ENCODE measurements around the gene CCNI2.

Gene CCNI2

GRCh38 chr5:132763181-132764036 is 16.2 kb downstream of the CCNI2 start:
- TF ChIP-seq EZH2phosphoT487 (IDR thresholded peaks at IDR 0.05; ENCODE audit: low read length) = no peak
- no peak for TF ChIP-seq EZH2 (optimal IDR thresholded peaks at IDR 0.05; ENCODE audit: low read depth, low read length)
- no peak for TF ChIP-seq CTCF (IDR thresholded peaks at IDR 0.05; ENCODE audit: low read length)
- Histone ChIP-seq H3K9me3 (replicated peaks; ENCODE audit: insufficient read depth, low read length) (no peaks in the 10 kb centered on the region), H3K36me3 (replicated peaks; ENCODE audit: insufficient read depth, low read length) (no peaks in the 10 kb centered on the region), H3F3A (ENCODE audit: insufficient read depth, low read length) (no peaks in the 10 kb centered on the region), H4K20me1 (ENCODE audit: insufficient read depth, low read length) (no peaks in the 10 kb centered on the region), H2AFZ (ENCODE audit: low read length) (no peak overlapping the region), H3K9ac (ENCODE audit: low read length) (no peak overlapping the region), H3K9me2 (replicated peaks; ENCODE audit: insufficient read depth, low read length) (no peaks in the 10 kb centered on the region), H3K4me2 (ENCODE audit: low read depth, low read length) (no peak overlapping the region), H3K79me2 (ENCODE audit: low read length) (no peaks in the 10 kb centered on the region), H3K4me3 (ENCODE audit: low read length) (no peak overlapping the region), H3K27ac (ENCODE audit: low read length) (no peak overlapping the region), H3K4me1 (ENCODE audit: low read length) (no peaks in the 10 kb centered on the region), H3K27me3 (replicated peaks; ENCODE audit: insufficient read depth, low read length) (no peaks in the 10 kb centered on the region)
- DNase-seq = no peak

DNA sequence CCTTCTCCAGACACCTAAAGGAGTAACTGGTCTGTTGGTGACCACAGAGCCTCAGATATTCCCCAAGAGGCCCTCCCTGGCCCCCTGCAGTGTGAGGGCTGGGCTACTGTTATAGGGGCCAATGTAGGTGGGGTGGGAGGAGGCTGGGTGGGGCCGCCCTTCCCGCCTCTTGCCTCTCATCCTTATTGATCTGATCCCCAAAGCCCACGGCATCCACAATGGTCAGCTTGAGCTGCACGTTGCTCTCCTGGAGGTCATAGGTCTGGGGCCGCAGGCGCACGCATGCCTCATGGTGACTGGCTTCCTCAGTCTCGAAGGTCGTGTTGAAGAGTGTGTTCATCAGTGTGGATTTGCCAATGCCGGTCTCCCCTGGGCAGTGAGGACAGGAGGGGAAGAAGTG is 16.8 kb downstream of the CCNI2 start:
- Histone ChIP-seq H3K4me2 (ENCODE audit: low read depth, low read length) (no peak overlapping the region), H3K36me3 (replicated peaks; ENCODE audit: insufficient read depth, low read length) (no peaks in the 10 kb centered on the region), H2AFZ (ENCODE audit: low read length) (no peak overlapping the region), H4K20me1 (ENCODE audit: insufficient read depth, low read length) (no peaks in the 10 kb centered on the region), H3K79me2 (ENCODE audit: low read length) (no peaks in the 10 kb centered on the region), H3K4me1 (ENCODE audit: low read length) (no peaks in the 10 kb centered on the region), H3K9me2 (replicated peaks; ENCODE audit: insufficient read depth, low read length) (no peaks in the 10 kb centered on the region), H3F3A (ENCODE audit: insufficient read depth, low read length) (no peaks in the 10 kb centered on the region), H3K9me3 (replicated peaks; ENCODE audit: insufficient read depth, low read length) (no peaks in the 10 kb centered on the region), H3K27me3 (replicated peaks; ENCODE audit: insufficient read depth, low read length) (no peaks in the 10 kb centered on the region), H3K27ac (ENCODE audit: low read length) (no peak overlapping the region), H3K9ac (ENCODE audit: low read length) (no peak overlapping the region), H3K4me3 (ENCODE audit: low read length) (no peak overlapping the region)
- no peak for DNase-seq
- TF ChIP-seq CTCF (IDR thresholded peaks at IDR 0.05; ENCODE audit: low read length) (no peak), EZH2phosphoT487 (IDR thresholded peaks at IDR 0.05; ENCODE audit: low read length) (no peak), EZH2 (optimal IDR thresholded peaks at IDR 0.05; ENCODE audit: low read depth, low read length) (no peak)

GRCh38 chr5:132764671-132765238 is 17.5 kb downstream of the CCNI2 start:
- H3K79me2 ChIP-seq (ENCODE audit: low read length) = no peaks in the 10 kb centered on the region
- H3K4me3 ChIP-seq (ENCODE audit: low read length) = no peak overlapping the region
- H3K36me3 ChIP-seq (replicated peaks; ENCODE audit: insufficient read depth, low read length) = no peaks in the 10 kb centered on the region
- H3F3A ChIP-seq (ENCODE audit: insufficient read depth, low read length) = no peaks in the 10 kb centered on the region
- no peak overlapping the region for H2AFZ ChIP-seq (ENCODE audit: low read length)
- no peak overlapping the region for H3K4me2 ChIP-seq (ENCODE audit: low read depth, low read length)
- TF ChIP-seq EZH2 (optimal IDR thresholded peaks at IDR 0.05; ENCODE audit: low read depth, low read length) (no peak), CTCF (IDR thresholded peaks at IDR 0.05; ENCODE audit: low read length) (no peak), EZH2phosphoT487 (IDR thresholded peaks at IDR 0.05; ENCODE audit: low read length) (no peak)
- no peak for DNase-seq
- no peak overlapping the region for H3K27ac ChIP-seq (ENCODE audit: low read length)
- no peaks in the 10 kb centered on the region for H3K4me1 ChIP-seq (ENCODE audit: low read length)
- H3K9ac ChIP-seq (ENCODE audit: low read length) = no peak overlapping the region
- H3K27me3 ChIP-seq (replicated peaks; ENCODE audit: insufficient read depth, low read length) = no peaks in the 10 kb centered on the region
- H4K20me1 ChIP-seq (ENCODE audit: insufficient read depth, low read length) = no peaks in the 10 kb centered on the region
- H3K9me2 ChIP-seq (replicated peaks; ENCODE audit: insufficient read depth, low read length) = no peaks in the 10 kb centered on the region
- H3K9me3 ChIP-seq (replicated peaks; ENCODE audit: insufficient read depth, low read length) = no peaks in the 10 kb centered on the region
